Spleen (tissue), 7 donors: ENCODE measurements around the gene CRTC2.

ENCODE experiments used
- POLR2A ChIP-seq, 3 donors: fragments of 450-650 bp; IDR thresholded peaks; one replicate each; pipeline ENCODE4 v1.5.1; 2017; ENCODE audit warnings: antibody characterized with exemption in 3 of 3, mild to moderate bottlenecking in 1 of 3
- TF ChIP-seq, protein P1 (sequence below), 11 experiments: fragments of 200-600 bp in 7 of 11; fragments of 450-650 bp in 4 of 11; sonication (generic) in 4 of 11; IDR thresholded peaks in 8 of 11; conservative IDR thresholded peaks in 3 of 11; 1 replicate in 7 of 11; 2 replicates in 4 of 11; pipeline versions ENCODE4 v1.4.0 to v1.8.0; 2016 to 2021; ENCODE audit warnings: antibody characterized with exemption in 11 of 11, inconsistent platforms in 4 of 11, mild to moderate bottlenecking in 1 of 11
- donor health status: DM: no; HTN: no; CAD: no; lungs with moderate emphysema.
- donor health status: DM: no; HTN: no; CAD: no.
- donor health status: DM: no; HTN: no; CAD: no.

GRCh38 chr1:153916297-153916696 lies 42.1 kb downstream of the CRTC2 start:
- TF ChIP-seq POLR2A (IDR thresholded peaks at IDR 0.05), result no peak
- TF ChIP-seq, protein P1, sequence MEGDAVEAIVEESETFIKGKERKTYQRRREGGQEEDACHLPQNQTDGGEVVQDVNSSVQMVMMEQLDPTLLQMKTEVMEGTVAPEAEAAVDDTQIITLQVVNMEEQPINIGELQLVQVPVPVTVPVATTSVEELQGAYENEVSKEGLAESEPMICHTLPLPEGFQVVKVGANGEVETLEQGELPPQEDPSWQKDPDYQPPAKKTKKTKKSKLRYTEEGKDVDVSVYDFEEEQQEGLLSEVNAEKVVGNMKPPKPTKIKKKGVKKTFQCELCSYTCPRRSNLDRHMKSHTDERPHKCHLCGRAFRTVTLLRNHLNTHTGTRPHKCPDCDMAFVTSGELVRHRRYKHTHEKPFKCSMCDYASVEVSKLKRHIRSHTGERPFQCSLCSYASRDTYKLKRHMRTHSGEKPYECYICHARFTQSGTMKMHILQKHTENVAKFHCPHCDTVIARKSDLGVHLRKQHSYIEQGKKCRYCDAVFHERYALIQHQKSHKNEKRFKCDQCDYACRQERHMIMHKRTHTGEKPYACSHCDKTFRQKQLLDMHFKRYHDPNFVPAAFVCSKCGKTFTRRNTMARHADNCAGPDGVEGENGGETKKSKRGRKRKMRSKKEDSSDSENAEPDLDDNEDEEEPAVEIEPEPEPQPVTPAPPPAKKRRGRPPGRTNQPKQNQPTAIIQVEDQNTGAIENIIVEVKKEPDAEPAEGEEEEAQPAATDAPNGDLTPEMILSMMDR (IDR thresholded peaks at IDR 0.05 in 8 of 11, conservative IDR thresholded peaks at IDR 0.05 in 3 of 11), result no peak
